Measurements from ENCODE around the gene GPATCH1. TPM values are rescaled to one million over a fixed set of nuclear protein-coding genes. Genes with fewer than 3 reads are reported as not detected.

Gene GPATCH1
- total and polyA plus RNA-seq, 4 donors = 2.5 to 5.2 (median 3.6) TPM

DNA sequence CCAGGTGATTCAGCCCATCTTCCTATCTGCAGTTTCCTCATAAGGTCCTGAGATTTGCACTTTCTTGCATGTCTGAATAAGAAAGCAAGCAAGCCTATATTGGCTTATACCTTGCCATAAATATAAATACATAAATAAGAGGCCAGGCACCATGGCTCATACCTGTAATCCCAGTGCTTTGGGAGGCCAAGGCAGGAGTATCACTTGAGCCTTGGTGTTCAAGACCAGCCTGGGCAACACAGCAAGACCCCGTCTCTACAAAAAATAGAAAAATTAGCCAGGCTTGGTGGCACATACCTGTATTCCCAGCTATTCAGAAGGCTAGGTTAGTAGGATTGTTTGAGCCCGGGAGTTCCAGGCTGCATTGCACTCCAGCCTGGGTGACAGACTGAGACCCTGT, 5.5 kb upstream of the GPATCH1 start (continued):
- no peak for TF ChIP-seq YY1 (IDR thresholded peaks at IDR 0.05)
- TF ChIP-seq NR2F2 (IDR thresholded peaks at IDR 0.05) = no peak
- TF ChIP-seq HNF4G (IDR thresholded peaks at IDR 0.05) = no peak
- no peak for TF ChIP-seq ATF3 (IDR thresholded peaks at IDR 0.05)

DNA sequence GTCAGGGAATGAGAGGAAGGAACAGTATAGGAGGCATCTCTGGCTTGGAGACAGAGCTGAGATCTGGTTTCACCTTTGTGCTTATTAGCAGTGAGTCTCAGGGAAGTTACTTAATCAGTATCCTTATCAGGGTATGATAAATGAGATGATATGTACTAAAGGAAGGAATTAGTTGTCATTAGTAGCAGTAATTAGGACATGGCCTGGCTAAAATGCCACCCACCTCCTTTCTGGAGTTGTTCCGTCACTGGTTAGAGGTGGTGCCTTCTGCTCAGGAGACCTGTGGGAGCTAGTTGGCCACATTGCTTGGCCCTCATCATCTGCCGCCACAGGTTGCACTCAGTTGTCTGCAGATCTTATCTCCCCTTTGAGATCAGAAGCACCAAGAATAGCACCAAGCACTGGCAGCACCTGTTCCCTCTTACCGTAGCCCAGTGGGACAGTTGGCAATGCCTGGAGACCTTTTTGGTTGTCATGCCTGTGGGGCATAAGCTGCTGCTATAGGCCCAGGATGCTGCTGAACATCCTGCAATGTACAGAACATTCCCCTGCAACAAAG, 4.7 kb downstream of the GPATCH1 start:
- H3K9me3 ChIP-seq (ENCODE audit: control insufficient read depth in 4 of 4, low read length in 3 of 4) = no peaks in the 10 kb centered on the region
- 95% methylated on average over 3 of the region's 3 CpGs for WGBS
- H3K4me1 ChIP-seq (ENCODE audit: control insufficient read depth in 4 of 4, insufficient read depth in 4 of 4, low read length in 3 of 4) = peaks cover 0 to 16% (median 14%) of the 10 kb centered on the region in 4 donors
- H3K27ac ChIP-seq (ENCODE audit: low read depth in 1 of 2, low read length in 2 of 2) = no peak overlapping the region
- no peak for DNase-seq (ENCODE audit: low spot score)
- no peak overlapping the region for H3K9ac ChIP-seq (ENCODE audit: low read depth in 1 of 2, low read length in 2 of 2)
- H3K36me3 ChIP-seq (ENCODE audit: control insufficient read depth in 4 of 4, insufficient read depth in 3 of 4, low read depth in 1 of 4, low read length in 3 of 4) = peaks cover 4 to 18% (median 15%) of the 10 kb centered on the region in 4 donors
- no peak for TF ChIP-seq SP1 (IDR thresholded peaks at IDR 0.05)
- H3K27me3 ChIP-seq (ENCODE audit: control insufficient read depth in 4 of 4, insufficient read depth in 4 of 4, low read length in 3 of 4) = no peaks in the 10 kb centered on the region
- H3K4me3 ChIP-seq (ENCODE audit: low read depth in 1 of 3, low read length in 3 of 3) = no peak overlapping the region

GRCh38 chr19:33086955-33087354, 6.0 kb downstream of the GPATCH1 start:
- Histone ChIP-seq H3K27ac (ENCODE audit: low read depth in 1 of 2, low read length in 2 of 2) (no peak overlapping the region), H3K9me3 (ENCODE audit: control insufficient read depth in 4 of 4, low read length in 3 of 4) (no peaks in the 10 kb centered on the region), H3K9ac (ENCODE audit: low read depth in 1 of 2, low read length in 2 of 2) (no peak overlapping the region), H3K4me3 (ENCODE audit: low read depth in 1 of 3, low read length in 3 of 3) (no peak overlapping the region), H3K27me3 (ENCODE audit: control insufficient read depth in 4 of 4, insufficient read depth in 4 of 4, low read length in 3 of 4) (no peaks in the 10 kb centered on the region), H3K4me1 (ENCODE audit: control insufficient read depth in 4 of 4, insufficient read depth in 4 of 4, low read length in 3 of 4) (peaks cover 0 to 9% (median 7%) of the 10 kb centered on the region in 4 donors), H3K36me3 (ENCODE audit: control insufficient read depth in 4 of 4, insufficient read depth in 3 of 4, low read depth in 1 of 4, low read length in 3 of 4) (peaks cover 6 to 27% (median 22%) of the 10 kb centered on the region in 4 donors)
- no peak for TF ChIP-seq RXRA (IDR thresholded peaks at IDR 0.05)
- no peak for TF ChIP-seq JUND (IDR thresholded peaks at IDR 0.05)
- TF ChIP-seq TAF1 (conservative IDR thresholded peaks at IDR 0.05) = no peak
- TF ChIP-seq HNF4G (IDR thresholded peaks at IDR 0.05) = no peak
- TF ChIP-seq GABPA (IDR thresholded peaks at IDR 0.05 in 1 of 2, conservative IDR thresholded peaks at IDR 0.05 in 1 of 2) = no peak
- TF ChIP-seq, protein P1, sequence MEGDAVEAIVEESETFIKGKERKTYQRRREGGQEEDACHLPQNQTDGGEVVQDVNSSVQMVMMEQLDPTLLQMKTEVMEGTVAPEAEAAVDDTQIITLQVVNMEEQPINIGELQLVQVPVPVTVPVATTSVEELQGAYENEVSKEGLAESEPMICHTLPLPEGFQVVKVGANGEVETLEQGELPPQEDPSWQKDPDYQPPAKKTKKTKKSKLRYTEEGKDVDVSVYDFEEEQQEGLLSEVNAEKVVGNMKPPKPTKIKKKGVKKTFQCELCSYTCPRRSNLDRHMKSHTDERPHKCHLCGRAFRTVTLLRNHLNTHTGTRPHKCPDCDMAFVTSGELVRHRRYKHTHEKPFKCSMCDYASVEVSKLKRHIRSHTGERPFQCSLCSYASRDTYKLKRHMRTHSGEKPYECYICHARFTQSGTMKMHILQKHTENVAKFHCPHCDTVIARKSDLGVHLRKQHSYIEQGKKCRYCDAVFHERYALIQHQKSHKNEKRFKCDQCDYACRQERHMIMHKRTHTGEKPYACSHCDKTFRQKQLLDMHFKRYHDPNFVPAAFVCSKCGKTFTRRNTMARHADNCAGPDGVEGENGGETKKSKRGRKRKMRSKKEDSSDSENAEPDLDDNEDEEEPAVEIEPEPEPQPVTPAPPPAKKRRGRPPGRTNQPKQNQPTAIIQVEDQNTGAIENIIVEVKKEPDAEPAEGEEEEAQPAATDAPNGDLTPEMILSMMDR (IDR thresholded peaks at IDR 0.05; ENCODE audit: low read depth, low read length, missing input control) = no peak
- TF ChIP-seq SP1 (IDR thresholded peaks at IDR 0.05) = no peak
- TF ChIP-seq FOXA1 (IDR thresholded peaks at IDR 0.05) = no peak
- TF ChIP-seq ATF3 (IDR thresholded peaks at IDR 0.05) = no peak
- TF ChIP-seq FOXA2 (IDR thresholded peaks at IDR 0.05) = no peak
- WGBS = 84% methylated on average over 1 of the region's 1 CpG
- no peak for DNase-seq (ENCODE audit: low spot score)

DNA sequence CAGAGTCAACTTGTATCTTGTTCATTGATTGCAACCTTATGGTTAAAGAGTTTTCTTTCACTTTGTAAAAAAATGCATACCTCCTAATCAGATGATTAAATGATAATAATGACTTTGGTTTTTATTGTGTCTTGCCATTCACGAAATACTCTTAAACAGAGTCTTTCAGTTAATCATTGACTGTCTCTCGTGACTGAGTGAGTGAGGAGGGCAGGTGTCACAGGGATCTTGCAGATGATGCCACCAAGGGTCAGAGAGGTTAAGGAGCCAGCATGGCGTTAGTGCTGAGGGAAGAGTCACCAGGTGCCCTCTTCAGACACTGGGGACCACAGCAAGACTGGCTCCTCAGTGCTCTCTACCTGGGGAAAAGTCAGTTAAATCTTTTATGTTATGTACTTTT, 8.0 kb downstream of the GPATCH1 start:
- DNase-seq (ENCODE audit: low spot score) = no peak
- WGBS = 70% methylated on average over 3 of the region's 3 CpGs
- H3K4me3 ChIP-seq (ENCODE audit: low read depth in 1 of 3, low read length in 3 of 3) = no peak overlapping the region
- H3K9me3 ChIP-seq (ENCODE audit: control insufficient read depth in 4 of 4, low read length in 3 of 4) = no peaks in the 10 kb centered on the region
- no peak overlapping the region for H3K27ac ChIP-seq (ENCODE audit: low read depth in 1 of 2, low read length in 2 of 2)
- H3K9ac ChIP-seq (ENCODE audit: low read depth in 1 of 2, low read length in 2 of 2) = no peak overlapping the region
- H3K4me1 ChIP-seq (ENCODE audit: control insufficient read depth in 4 of 4, insufficient read depth in 4 of 4, low read length in 3 of 4) = no peaks in the 10 kb centered on the region
- H3K36me3 ChIP-seq (ENCODE audit: control insufficient read depth in 4 of 4, insufficient read depth in 3 of 4, low read depth in 1 of 4, low read length in 3 of 4) = peaks cover 8 to 42% (median 33%) of the 10 kb centered on the region in 4 donors
- H3K27me3 ChIP-seq (ENCODE audit: control insufficient read depth in 4 of 4, insufficient read depth in 4 of 4, low read length in 3 of 4) = no peaks in the 10 kb centered on the region
- no peak for TF ChIP-seq GABPA (IDR thresholded peaks at IDR 0.05 in 1 of 2, conservative IDR thresholded peaks at IDR 0.05 in 1 of 2)
- TF ChIP-seq, protein P2, sequence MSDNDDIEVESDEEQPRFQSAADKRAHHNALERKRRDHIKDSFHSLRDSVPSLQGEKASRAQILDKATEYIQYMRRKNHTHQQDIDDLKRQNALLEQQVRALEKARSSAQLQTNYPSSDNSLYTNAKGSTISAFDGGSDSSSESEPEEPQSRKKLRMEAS (IDR thresholded peaks at IDR 0.05) = no peak
- no peak for TF ChIP-seq FOXA2 (IDR thresholded peaks at IDR 0.05)
- no peak for TF ChIP-seq RXRA (IDR thresholded peaks at IDR 0.05)
- TF ChIP-seq FOXA1 (IDR thresholded peaks at IDR 0.05) = no peak
- no peak for TF ChIP-seq SP1 (IDR thresholded peaks at IDR 0.05)
- no peak for TF ChIP-seq HNF4A (conservative IDR thresholded peaks at IDR 0.05)
- no peak for TF ChIP-seq RAD21 (IDR thresholded peaks at IDR 0.05)
- no peak for TF ChIP-seq REST (IDR thresholded peaks at IDR 0.05)
- TF ChIP-seq, protein P1 (IDR thresholded peaks at IDR 0.05; ENCODE audit: low read depth, low read length, missing input control) = no peak
- no peak for TF ChIP-seq HNF4G (IDR thresholded peaks at IDR 0.05)
- no peak for TF ChIP-seq ATF3 (IDR thresholded peaks at IDR 0.05)
